GM10248 (cell line): ENCODE data around the gene MRPL48.

Experiments used
- CTCF ChIA-PET: fragments of 300-600 bp; sonication (Branson Sonifier 250); formaldehyde crosslinking; extraction: SDS; loops from one replicate; lab custom pipeline; 2021; ENCODE audit warnings: antibody characterized with exemption; lab: Yijun Ruan, JAX
- POLR2A ChIA-PET: fragments of 350-650 bp; sonication (Branson Sonifier 250); formaldehyde crosslinking; extraction: SDS; loops from one replicate; lab custom pipeline; 2020; ENCODE audit warnings: antibody characterized with exemption; lab: Yijun Ruan, JAX
- DNase-seq: peaks from one replicate; pipeline ENCODE4 v3.0.0; 2012; ENCODE audit errors: extremely low spot score
- TF ChIP-seq, protein P1 (sequence below): IDR thresholded peaks from 2 replicates; pipeline ENCODE4 v1.5.1; 2012; ENCODE audit warnings: mild to moderate bottlenecking, low read depth; ENCODE audit errors: extremely low read depth, missing control alignments, control extremely low read depth

MRPL48 gene

DNA sequence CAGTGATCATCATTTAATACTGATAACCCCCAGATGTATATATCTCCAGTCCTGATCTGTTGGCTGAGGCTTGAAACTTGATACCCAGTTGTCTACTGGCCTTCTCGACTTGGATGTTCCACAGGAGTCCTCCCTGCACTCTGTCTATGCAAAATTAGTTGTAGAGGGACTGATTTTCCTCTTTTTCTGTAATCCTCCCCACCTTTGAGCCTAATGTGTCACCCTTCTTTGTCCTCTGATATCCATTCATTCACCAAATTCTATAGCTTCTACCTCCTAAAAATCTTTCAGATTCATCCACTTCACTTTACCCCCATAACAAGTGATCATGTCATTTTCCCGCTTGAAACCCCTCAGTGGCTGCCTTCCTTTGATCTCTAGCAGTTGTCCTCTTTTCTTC lies 72.5 kb downstream of the MRPL48 start:
- ChIA-PET CTCF (no interaction called here), POLR2A (no interaction called here)
- DNase-seq: no peak
- TF ChIP-seq, protein P1, sequence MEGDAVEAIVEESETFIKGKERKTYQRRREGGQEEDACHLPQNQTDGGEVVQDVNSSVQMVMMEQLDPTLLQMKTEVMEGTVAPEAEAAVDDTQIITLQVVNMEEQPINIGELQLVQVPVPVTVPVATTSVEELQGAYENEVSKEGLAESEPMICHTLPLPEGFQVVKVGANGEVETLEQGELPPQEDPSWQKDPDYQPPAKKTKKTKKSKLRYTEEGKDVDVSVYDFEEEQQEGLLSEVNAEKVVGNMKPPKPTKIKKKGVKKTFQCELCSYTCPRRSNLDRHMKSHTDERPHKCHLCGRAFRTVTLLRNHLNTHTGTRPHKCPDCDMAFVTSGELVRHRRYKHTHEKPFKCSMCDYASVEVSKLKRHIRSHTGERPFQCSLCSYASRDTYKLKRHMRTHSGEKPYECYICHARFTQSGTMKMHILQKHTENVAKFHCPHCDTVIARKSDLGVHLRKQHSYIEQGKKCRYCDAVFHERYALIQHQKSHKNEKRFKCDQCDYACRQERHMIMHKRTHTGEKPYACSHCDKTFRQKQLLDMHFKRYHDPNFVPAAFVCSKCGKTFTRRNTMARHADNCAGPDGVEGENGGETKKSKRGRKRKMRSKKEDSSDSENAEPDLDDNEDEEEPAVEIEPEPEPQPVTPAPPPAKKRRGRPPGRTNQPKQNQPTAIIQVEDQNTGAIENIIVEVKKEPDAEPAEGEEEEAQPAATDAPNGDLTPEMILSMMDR: no peak

- no peak for DNase-seq
- CTCF ChIA-PET: interaction anchor here (0.9 to 3.0 kb wide), 2 partner anchors 8 to 10 kb away, joined by 3 to 11 read pairs; no protein-coding TSS in a partner anchor
- TF ChIP-seq, protein P1: no peak
- POLR2A ChIA-PET: no interaction called here
Measured at GRCh38 chr11:73862986-73863385, 75.3 kb downstream of the MRPL48 start.

GRCh38 chr11:73866095-73866579 lies 78.5 kb downstream of the MRPL48 start:
- TF ChIP-seq, protein P1: no peak
- ChIA-PET POLR2A (no interaction called here), CTCF (interaction anchor here (1.2 to 1.6 kb wide), 3 partner anchors 21 to 241 kb away, joined by 3 to 4 read pairs (median 3); no protein-coding TSS in a partner anchor)
- DNase-seq: no peak

DNA sequence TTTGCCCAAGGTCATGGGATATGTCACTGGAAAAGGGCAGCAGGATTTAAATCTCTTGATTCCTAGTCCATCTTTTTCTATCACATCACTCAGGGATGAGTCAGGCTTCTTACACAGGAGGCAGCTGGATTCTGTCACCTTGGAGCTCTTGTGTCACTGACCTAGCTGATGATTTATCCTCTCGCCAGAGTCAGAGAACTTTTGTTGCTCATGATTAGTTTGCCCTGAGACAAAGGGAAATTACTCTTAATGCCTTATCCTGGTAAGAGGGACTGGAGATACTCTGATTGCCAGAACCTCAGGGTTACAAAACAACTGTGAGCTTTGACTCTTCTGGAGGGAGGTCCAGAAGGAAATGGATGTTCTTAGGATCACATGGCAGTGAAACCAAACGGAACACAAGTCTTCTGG lies 78.9 kb downstream of the MRPL48 start:
- CTCF ChIA-PET: interaction anchor here (1.2 to 1.4 kb wide), 2 partner anchors 21 to 241 kb away, joined by 3 to 4 read pairs; no protein-coding TSS in a partner anchor
- TF ChIP-seq, protein P1: no peak
- POLR2A ChIA-PET: no interaction called here
- no peak for DNase-seq

- POLR2A ChIA-PET: no interaction called here
- CTCF ChIA-PET: interaction anchor here (0.9 to 1.6 kb wide), 4 partner anchors 10 to 86 kb away, joined by 3 to 7 read pairs (median 4); no protein-coding TSS in a partner anchor
- DNase-seq: no peak
- TF ChIP-seq, protein P1: no peak
Measured at GRCh38 chr11:73869332-73869949, 81.8 kb downstream of the MRPL48 start.

GRCh38 chr11:73870261-73870660 lies 82.6 kb downstream of the MRPL48 start:
- DNase-seq: no peak
- TF ChIP-seq, protein P1: no peak
- POLR2A ChIA-PET: no interaction called here
- CTCF ChIA-PET: interaction anchor here (0.9 kb wide), 1 partner anchor 16 kb away, joined by 7 read pairs; no protein-coding TSS in a partner anchor
